NCI-H526 (cell line): ENCODE data around the gene REC114.
A peak's percentile ranks its signal among the peaks of the same experiment; 100 is the strongest.
"Not testable (repeated sequence)": the region's sequence is repeated elsewhere in the genome, so short reads cannot be mapped to it uniquely, and the experiment has no call there.

Experiments used
- DNase-seq, 2 experiments: peaks; one replicate each; lab custom pipeline; 2025; lab: John Stamatoyannopoulos, UW

Gene REC114

DNA sequence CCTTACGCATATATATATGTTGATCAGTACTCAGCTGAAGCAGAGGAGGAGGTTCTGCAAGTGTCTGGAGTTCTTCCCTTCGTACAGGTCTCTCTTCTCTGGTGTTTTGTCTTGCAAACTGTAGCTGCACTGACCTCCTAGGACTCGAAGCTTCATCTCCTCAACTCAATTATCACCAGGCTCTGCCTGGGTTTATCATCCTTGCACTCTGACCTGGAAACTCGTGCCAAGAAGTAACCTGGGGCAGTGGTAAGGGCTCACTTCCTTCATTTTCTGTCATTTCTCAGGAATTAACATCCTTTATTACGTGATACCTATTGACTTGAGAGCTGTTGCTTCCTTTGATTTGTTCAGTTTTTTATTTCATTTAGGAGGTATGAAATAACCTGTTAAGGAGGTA lies 14.4 kb downstream of the REC114 start:
- DNase-seq, result no peak

- DNase-seq, result no peak
These were observed 17.7 kb downstream of the REC114 start for GRCh38 chr15:73460662-73461061.

DNA sequence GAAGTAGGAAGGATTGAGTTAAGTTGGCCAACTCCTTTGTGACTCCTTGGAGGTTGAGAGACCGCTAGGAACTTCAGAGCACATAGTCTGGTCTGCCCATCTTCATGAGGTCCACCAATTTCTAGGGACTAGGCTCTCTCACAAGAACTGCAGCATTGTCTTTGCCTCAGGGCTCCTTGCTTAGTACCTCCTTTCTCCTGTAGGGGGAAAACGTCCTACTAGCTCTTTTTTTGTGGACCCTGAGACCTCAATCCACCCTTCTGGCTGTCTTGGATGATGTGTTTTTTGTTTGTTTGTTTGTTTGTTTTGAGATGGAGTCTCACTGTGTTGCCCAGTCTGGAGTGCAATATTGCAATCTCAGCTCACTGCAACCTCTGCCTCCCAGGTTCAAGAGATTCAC lies 21.6 kb downstream of the REC114 start:
- DNase-seq, result peak in 1 of 2 experiments; percentile 5

- no peak for DNase-seq
These were observed 24.8 kb downstream of the REC114 start for GRCh38 chr15:73467758-73468157.

DNA sequence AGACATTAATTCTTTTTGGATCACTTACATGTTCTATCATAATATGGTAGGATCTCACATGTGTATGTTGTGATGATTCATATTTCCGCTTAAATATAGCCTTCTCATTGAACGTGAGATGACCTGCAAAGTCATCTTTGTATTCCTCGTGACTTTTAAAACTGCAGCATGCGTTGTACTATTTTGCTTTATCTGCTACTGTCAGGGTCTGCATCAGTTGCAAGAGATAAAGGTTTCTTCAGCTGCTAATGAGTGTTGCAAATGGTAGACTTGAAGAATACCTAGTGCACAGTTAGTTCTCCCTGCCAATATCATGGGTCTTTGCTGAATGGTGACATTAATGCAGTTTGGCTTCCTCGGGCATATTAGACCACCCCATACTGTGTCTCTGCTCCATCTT lies 31.8 kb downstream of the REC114 start:
- no peak for DNase-seq

GRCh38 chr15:73476704-73477216 lies 33.8 kb downstream of the REC114 start:
- DNase-seq, result no peak

DNA sequence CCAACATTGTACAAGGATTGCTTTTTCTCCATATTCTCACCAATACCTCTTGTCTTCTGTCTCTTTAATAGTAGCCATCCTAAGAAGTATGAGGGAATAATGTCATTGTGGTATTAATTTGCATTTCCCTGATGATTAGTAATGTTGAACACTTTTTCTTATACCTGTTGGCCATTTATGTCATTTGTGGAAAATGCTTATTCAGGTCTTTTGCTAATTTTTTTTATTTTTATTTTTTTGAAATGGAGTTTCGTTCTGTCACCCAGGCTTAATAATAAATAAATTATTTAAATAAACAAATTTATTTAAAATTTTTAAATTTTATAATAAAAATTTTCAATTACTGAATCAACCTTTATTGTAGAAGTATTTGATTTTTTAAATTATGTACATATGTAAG lies 37.1 kb downstream of the REC114 start:
- no peak for DNase-seq

DNA sequence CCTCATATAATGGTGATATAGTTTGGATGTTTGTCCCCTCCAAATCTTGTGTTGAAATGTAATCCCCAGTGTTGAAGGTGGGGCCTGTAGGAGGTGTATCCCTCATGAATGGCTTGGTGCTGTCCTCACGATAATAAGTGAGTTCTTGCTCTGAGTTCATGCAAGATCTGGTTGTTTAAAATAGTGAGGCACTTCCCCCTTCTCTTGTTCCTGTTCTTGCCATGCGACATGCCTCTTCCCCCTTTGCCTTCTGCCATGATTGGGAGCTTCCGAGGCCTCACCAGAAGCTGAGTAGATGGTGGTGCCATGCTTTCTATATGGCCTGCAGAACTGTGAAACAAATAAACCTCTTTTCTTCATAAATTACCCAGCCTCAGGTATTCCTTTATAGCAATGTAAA lies 39.2 kb downstream of the REC114 start:
- no peak for DNase-seq

DNA sequence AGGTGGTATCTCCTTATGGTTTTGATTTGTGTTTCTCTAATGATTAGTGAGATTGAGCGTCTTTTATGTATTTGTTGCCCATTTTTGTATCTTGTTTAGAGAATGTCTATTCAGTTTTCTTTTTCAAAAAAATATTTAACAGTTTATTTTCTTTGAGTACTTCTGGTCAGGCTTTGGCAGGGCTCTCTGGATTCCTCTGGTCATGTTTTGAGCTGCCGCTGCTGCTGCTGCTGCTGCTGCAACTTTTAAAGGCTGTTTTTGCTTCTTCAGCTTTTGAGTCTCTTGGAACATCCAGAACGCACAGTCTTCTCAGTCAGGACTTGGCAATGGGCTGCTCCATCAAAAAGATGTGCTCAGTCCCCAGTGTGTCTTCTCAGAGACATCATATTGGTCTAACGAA lies 40.1 kb downstream of the REC114 start:
- DNase-seq, result no peak

DNA sequence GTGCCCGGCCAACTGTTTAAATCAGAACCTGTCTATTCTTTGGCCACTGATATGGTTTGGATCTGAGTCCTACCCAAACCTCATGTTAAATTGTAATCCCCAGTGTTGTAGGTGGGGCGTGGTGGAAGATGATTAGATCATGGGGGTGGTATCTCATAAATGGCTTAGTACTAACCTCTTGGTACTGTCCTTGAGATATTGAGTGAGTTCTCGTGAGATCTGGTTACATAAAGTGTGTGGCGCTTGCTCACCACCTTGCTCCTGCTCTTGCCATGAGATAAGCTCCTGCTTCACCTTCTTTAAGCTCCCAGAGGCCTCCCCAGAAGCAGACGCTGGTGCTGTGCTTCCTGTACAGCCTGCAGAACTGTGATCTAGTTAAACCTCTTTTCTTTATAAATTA lies 42.4 kb downstream of the REC114 start:
- no peak for DNase-seq

GRCh38 chr15:73485885-73486284 lies 42.9 kb downstream of the REC114 start:
- not testable (repeated sequence) for DNase-seq

- DNase-seq, result no peak
These were observed 45.7 kb downstream of the REC114 start for GRCh38 chr15:73488698-73489097.

DNA sequence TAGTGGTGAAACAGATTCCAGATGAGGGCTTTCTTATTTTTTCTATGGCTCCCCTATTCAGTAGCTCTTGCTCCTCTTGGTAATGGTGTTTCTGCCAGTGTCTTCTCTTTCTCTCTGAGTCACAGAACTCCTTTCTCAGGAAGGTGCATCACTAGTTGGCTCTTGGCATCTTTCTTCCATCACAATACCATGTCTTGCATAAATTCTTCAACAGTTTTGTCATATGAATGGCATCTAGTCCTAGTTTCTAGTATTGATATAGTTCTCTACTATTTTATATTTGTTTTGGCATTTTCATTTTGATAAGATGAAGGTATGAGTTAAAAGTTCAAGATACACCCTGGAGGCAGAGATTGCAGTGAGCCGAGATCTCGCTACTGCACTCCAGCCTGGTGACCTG lies 51.0 kb downstream of the REC114 start:
- DNase-seq, result no peak

DNA sequence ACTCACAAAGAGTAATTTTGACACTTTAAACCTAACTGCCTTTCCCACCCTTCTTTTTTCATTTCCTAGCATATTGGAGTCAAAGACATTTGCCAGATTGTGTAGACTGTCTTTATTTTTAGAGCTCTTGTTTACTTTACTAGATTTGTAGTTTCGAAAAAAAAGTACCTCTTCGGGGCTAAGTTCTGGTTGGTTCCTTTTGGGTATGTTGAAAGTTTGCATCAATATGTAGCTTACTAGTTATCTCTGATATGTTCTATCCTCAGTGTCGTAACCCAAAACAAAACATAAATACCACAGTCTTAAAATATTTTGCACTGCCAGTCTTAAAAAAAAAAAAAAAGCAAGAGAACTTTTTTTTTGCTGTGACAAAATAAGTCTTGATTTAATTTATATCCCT lies 52.2 kb downstream of the REC114 start:
- DNase-seq, result no peak

- no peak for DNase-seq
These were observed 57.7 kb downstream of the REC114 start for GRCh38 chr15:73500696-73501095.

GRCh38 chr15:73504885-73505284 lies 61.9 kb downstream of the REC114 start:
- no peak for DNase-seq

DNA sequence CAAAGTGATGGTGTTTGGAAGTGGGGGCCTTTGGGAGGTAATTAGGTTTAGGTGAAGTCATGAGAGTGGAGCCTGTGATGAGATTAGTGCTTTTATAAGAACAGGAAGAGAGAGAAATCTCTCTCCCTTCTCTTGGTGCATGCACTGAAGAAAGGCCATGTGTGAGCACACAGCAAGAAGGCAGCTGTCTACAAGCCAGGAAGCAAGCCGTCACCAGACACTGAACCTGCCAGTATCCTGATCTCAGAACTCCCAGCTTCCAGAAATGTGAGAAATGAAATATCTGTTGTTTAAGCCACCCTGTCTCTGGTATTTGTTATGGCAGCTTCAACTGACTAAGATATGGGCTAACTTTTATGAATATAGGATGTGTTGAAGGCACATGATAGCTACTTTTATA lies 72.6 kb downstream of the REC114 start:
- DNase-seq, result no peak

DNA sequence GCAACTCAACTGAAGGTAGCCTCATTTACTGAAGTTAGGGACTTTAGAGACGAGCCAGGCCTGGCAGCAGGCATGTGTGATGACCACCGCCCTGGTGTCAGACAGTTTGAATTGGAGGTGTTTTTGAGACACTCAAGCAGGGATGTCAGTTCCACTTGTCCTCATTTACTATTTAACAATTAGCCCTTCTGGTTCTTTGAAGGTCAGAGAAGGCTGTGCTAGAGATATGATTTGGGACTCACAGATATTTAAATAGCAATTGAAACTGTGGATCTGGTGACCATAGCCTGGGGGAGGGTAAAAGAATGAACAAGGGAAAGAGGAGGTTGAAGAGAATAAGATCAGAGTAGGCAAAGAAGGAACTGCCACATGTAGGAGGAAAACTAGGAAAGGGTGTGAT lies 74.6 kb downstream of the REC114 start:
- DNase-seq, result peak in 1 of 2 experiments; percentile 2

DNA sequence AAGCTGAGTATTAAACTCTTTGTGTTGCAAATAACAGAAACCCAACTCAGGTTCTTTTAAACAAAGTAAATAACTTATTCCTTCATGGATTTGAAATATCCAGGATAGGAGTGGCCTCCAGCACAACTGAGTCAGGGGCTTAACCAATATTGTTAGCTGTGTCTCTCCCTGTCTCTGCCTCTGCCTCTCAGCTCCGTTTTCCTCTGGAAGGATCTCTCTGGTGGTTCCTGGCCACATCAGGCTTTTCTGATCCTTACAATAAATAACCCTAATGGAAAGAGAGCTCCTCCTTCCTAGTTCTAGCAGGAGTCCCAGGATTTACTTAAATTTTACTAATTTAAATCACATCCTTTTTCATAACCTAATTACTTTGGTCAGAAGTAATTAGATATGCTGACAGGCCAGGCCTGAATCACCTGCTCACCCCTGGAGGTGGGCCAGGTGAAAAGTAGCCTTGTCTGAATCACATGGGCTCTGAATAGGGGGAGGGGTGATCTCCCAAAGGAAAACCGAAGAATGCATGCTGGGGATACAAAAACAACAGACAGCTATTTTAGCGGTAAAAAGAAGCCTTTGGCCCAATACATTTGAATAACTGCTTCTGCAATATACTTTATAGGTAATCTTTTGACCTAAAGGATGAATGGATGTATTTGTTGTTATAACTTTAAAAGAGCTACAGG lies 75.4 kb downstream of the REC114 start:
- peak; percentile 37 to 66 for DNase-seq

- DNase-seq, result no peak
These were observed 76.1 kb downstream of the REC114 start for GRCh38 chr15:73518876-73519733.

DNA sequence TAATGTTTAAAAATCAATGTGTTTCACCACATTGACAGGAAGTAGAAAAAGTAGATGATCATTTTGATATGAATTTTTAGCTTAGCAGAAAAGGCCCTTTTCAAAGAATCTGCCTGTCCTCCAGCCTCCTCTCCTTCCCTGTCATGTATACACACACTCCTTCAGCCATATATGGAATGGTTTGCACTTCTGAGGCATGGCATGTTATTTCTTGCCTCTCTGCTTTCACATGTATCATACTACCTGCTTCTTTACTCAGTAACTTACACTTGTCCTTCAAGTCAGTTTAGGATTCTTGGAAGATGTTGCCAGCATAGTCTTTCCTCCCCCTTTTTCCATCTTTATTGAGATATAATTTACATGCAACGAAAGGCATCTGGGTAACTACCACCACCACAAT lies 79.0 kb downstream of the REC114 start:
- no peak for DNase-seq

- DNase-seq, result no peak
These were observed 82.0 kb downstream of the REC114 start for GRCh38 chr15:73524919-73525318.

- no peak for DNase-seq
These were observed 84.6 kb downstream of the REC114 start for GRCh38 chr15:73527598-73527997.
